Gastrocnemius medialis (tissue), 4 donors: ENCODE results near the gene DHRS7B.

Experiments used
- POLR2A ChIP-seq, 2 donors: fragments of 450-650 bp; IDR thresholded peaks; one replicate each; pipeline ENCODE4 v1.6.1; 2017; ENCODE audit warnings: antibody characterized with exemption in 2 of 2, mild to moderate bottlenecking in 2 of 2, moderate library complexity in 2 of 2
- TF ChIP-seq, protein P1 (sequence below), 5 experiments: fragments of 450-650 bp in 3 of 5; fragments of 200-600 bp in 2 of 5; sonication (generic) in 2 of 5; IDR thresholded peaks in 4 of 5; conservative IDR thresholded peaks in 1 of 5; 1 replicate in 4 of 5; 2 replicates in 1 of 5; pipeline ENCODE4 v1.5.1; 2016 to 2019; ENCODE audit warnings: antibody characterized with exemption in 5 of 5, mild to moderate bottlenecking in 3 of 5, moderate library complexity in 3 of 5

DNA sequence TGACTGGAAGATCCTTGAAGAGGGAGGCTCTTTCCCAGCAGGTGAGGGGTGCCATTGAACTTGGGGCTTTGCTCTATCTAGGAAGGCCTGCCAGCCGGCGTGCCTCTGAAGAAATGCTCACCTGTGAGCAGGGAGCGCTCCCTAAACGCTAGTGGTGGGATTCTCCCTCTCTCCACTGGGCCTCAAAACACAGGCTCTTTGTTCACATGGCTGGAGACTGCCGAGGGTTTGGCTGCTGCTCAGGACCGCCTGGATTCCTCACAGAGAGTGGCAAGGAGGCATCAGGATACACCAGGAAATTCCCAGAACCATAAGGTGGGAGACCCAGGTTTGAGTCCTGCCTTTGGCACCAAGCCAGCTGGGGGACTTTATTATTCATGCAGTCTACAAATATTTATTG, 104.8 kb downstream of the DHRS7B start:
- TF ChIP-seq, protein P1, sequence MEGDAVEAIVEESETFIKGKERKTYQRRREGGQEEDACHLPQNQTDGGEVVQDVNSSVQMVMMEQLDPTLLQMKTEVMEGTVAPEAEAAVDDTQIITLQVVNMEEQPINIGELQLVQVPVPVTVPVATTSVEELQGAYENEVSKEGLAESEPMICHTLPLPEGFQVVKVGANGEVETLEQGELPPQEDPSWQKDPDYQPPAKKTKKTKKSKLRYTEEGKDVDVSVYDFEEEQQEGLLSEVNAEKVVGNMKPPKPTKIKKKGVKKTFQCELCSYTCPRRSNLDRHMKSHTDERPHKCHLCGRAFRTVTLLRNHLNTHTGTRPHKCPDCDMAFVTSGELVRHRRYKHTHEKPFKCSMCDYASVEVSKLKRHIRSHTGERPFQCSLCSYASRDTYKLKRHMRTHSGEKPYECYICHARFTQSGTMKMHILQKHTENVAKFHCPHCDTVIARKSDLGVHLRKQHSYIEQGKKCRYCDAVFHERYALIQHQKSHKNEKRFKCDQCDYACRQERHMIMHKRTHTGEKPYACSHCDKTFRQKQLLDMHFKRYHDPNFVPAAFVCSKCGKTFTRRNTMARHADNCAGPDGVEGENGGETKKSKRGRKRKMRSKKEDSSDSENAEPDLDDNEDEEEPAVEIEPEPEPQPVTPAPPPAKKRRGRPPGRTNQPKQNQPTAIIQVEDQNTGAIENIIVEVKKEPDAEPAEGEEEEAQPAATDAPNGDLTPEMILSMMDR (IDR thresholded peaks at IDR 0.05 in 4 of 5, conservative IDR thresholded peaks at IDR 0.05 in 1 of 5), result no peak
- TF ChIP-seq POLR2A (IDR thresholded peaks at IDR 0.05), result no peak
